ENCODE data around the gene PODXL2.

GRCh38 chr3:127697551-127698240 lies 68.7 kb downstream of the PODXL2 start:
- TF ChIP-seq, protein P1, sequence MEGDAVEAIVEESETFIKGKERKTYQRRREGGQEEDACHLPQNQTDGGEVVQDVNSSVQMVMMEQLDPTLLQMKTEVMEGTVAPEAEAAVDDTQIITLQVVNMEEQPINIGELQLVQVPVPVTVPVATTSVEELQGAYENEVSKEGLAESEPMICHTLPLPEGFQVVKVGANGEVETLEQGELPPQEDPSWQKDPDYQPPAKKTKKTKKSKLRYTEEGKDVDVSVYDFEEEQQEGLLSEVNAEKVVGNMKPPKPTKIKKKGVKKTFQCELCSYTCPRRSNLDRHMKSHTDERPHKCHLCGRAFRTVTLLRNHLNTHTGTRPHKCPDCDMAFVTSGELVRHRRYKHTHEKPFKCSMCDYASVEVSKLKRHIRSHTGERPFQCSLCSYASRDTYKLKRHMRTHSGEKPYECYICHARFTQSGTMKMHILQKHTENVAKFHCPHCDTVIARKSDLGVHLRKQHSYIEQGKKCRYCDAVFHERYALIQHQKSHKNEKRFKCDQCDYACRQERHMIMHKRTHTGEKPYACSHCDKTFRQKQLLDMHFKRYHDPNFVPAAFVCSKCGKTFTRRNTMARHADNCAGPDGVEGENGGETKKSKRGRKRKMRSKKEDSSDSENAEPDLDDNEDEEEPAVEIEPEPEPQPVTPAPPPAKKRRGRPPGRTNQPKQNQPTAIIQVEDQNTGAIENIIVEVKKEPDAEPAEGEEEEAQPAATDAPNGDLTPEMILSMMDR (optimal IDR thresholded peaks at IDR 0.05 in 1 of 3, IDR thresholded peaks at IDR 0.05 in 1 of 3, conservative IDR thresholded peaks at IDR 0.05 in 1 of 3; ENCODE audit: extremely low read depth in 1 of 3, insufficient read depth in 2 of 3, low read length in 3 of 3) = no peak
- TF ChIP-seq EZH2 (IDR thresholded peaks at IDR 0.05; ENCODE audit: low read length) = no peak

Measured in keratinocyte (primary cell).